ENCODE results near the gene RASA2. TPM values are rescaled to one million over a fixed set of nuclear protein-coding genes. Genes with fewer than 3 reads are reported as not detected.

The RASA2 gene
- total and polyA plus RNA-seq, 9 of the 15 experiments (the other 6 are each of a cell fraction or from before 2014, with no cell fraction given), result 2.0 to 12.8 (median 9.5) TPM

- TF ChIP-seq HMGXB4 (CRISPR knock-in tag; IDR thresholded peaks at IDR 0.05) (no peak), CTBP1 (IDR thresholded peaks at IDR 0.05; ENCODE audit: borderline replicate concordance) (peak; percentile 33; the same call in 1 of the 2 replicates), MNT (conservative IDR thresholded peaks at IDR 0.05) (no peak; a peak in 1 of 4 replicates), ZBTB17 (CRISPR knock-in tag; IDR thresholded peaks at IDR 0.05) (no peak), ZBTB5 (IDR thresholded peaks at IDR 0.05) (no peak), SIRT6 (IDR thresholded peaks at IDR 0.05; ENCODE audit: low read depth, low read length) (no peak), ZNF507 (tag; conservative IDR thresholded peaks at IDR 0.05) (no peak), HOXB6 (CRISPR knock-in tag; IDR thresholded peaks at IDR 0.05; ENCODE audit: borderline replicate concordance) (no peak), HMBOX1 (IDR thresholded peaks at IDR 0.05) (no peak), MCM3 (IDR thresholded peaks at IDR 0.05) (no peak), XRCC3 (IDR thresholded peaks at IDR 0.05) (no peak), CBX5 (IDR thresholded peaks at IDR 0.05; ENCODE audit: borderline replicate concordance, low read depth) (no peak), XRCC4 (IDR thresholded peaks at IDR 0.05; ENCODE audit: extremely low read depth, insufficient read depth, insufficient read length) (no peak), TRIM24 (IDR thresholded peaks at IDR 0.05) (no peak), TRIM28 (IDR thresholded peaks at IDR 0.05) (no peak), ATF1 (CRISPR knock-in tag; IDR thresholded peaks at IDR 0.05) (no peak), ATF1 (tag; IDR thresholded peaks at IDR 0.05) (peak; percentile 24; the same call in 1 of the 2 replicates), ZNF766 (CRISPR knock-in tag; conservative IDR thresholded peaks at IDR 0.05) (no peak), RFX7 (CRISPR knock-in tag; IDR thresholded peaks at IDR 0.05) (no peak), JUNB (CRISPR knock-in tag; conservative IDR thresholded peaks at IDR 0.05) (no peak), HLTF (IDR thresholded peaks at IDR 0.05) (no peak)
- TF ChIP-seq, protein P1, sequence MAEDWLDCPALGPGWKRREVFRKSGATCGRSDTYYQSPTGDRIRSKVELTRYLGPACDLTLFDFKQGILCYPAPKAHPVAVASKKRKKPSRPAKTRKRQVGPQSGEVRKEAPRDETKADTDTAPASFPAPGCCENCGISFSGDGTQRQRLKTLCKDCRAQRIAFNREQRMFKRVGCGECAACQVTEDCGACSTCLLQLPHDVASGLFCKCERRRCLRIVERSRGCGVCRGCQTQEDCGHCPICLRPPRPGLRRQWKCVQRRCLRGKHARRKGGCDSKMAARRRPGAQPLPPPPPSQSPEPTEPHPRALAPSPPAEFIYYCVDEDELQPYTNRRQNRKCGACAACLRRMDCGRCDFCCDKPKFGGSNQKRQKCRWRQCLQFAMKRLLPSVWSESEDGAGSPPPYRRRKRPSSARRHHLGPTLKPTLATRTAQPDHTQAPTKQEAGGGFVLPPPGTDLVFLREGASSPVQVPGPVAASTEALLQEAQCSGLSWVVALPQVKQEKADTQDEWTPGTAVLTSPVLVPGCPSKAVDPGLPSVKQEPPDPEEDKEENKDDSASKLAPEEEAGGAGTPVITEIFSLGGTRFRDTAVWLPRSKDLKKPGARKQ (CRISPR knock-in tag; IDR thresholded peaks at IDR 0.05), result no peak
- TF ChIP-seq, protein P2, sequence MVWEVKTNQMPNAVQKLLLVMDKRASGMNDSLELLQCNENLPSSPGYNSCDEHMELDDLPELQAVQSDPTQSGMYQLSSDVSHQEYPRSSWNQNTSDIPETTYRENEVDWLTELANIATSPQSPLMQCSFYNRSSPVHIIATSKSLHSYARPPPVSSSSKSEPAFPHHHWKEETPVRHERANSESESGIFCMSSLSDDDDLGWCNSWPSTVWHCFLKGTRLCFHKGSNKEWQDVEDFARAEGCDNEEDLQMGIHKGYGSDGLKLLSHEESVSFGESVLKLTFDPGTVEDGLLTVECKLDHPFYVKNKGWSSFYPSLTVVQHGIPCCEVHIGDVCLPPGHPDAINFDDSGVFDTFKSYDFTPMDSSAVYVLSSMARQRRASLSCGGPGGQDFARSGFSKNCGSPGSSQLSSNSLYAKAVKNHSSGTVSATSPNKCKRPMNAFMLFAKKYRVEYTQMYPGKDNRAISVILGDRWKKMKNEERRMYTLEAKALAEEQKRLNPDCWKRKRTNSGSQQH (CRISPR knock-in tag; IDR thresholded peaks at IDR 0.05), result no peak
Measured at GRCh38 chr3:141644931-141645330, 158.1 kb downstream of the RASA2 start (continued).

Data from K562 (cell line).